Measurements from ENCODE around the gene EFNB1.

DNA sequence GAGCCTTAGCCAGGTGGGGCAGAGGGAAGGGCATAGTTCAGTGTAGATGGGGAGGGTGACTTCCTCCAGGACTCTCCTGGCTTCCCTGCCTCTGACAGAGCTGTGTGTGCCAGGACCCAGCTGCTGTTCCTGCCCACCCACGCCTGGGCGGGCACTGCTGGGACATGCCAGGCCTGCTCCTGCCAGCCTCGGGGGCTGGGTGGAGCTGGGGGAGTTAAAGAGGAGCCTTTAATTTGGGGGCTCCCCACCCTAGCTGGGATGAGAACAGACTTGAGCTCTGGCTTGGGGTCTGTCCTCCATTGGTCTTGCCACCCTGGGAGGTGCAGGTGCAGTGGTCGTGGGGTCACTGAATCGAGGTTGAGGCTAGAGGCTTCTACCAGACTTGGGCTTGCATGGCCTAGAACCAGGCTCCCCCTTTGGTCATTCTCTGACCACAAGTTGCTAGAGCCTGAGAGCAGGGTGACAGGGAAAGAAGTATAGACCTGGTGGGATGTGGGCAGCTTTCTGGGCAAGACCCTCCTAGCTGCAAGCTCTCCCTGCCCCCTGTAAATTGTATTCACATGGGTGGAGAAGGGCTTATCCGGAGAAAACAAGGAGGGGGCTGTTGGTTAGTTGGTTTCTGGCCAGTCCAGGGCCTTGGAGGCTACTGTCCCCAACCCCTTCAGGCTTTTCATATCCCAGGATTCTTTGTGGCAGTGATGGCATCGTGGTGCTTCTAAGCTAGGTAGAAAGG is 5.7 kb downstream of the EFNB1 start:
- TF ChIP-seq, protein P1, sequence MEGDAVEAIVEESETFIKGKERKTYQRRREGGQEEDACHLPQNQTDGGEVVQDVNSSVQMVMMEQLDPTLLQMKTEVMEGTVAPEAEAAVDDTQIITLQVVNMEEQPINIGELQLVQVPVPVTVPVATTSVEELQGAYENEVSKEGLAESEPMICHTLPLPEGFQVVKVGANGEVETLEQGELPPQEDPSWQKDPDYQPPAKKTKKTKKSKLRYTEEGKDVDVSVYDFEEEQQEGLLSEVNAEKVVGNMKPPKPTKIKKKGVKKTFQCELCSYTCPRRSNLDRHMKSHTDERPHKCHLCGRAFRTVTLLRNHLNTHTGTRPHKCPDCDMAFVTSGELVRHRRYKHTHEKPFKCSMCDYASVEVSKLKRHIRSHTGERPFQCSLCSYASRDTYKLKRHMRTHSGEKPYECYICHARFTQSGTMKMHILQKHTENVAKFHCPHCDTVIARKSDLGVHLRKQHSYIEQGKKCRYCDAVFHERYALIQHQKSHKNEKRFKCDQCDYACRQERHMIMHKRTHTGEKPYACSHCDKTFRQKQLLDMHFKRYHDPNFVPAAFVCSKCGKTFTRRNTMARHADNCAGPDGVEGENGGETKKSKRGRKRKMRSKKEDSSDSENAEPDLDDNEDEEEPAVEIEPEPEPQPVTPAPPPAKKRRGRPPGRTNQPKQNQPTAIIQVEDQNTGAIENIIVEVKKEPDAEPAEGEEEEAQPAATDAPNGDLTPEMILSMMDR (IDR thresholded peaks at IDR 0.05): no peak
- no peak for TF ChIP-seq POLR2A (IDR thresholded peaks at IDR 0.05)
